ENCODE data around the gene CORO7.

Gene CORO7

GRCh38 chr16:4425378-4426020, 9.1 kb upstream of the CORO7 start, which contains the start of gene DNAJA3:
Gene DNAJA3 (plus strand): TSS chr16:4425868. CDS start chr16:4425882, 14 bp downstream.
- DNase-seq, result peak; percentile 92

- DNase-seq, result no peak
Observed at GRCh38 chr16:4420505-4421105, 4.2 kb upstream of the CORO7 start.

- DNase-seq, result no peak
Observed at GRCh38 chr16:4419402-4419959, 3.1 kb upstream of the CORO7 start.

GRCh38 chr16:4415538-4416199, 727 bp downstream of the CORO7 start:
- DNase-seq, result peak; percentile 79

- peak; percentile 92 for DNase-seq
Observed at GRCh38 chr16:4414187-4414917, 2.0 kb downstream of the CORO7 start.

- no peak for DNase-seq
Observed at GRCh38 chr16:4412854-4413253, 3.5 kb downstream of the CORO7 start.

GRCh38 chr16:4412159-4412558, 4.2 kb downstream of the CORO7 start:
- no peak for DNase-seq

GRCh38 chr16:4411684-4412083, 4.7 kb downstream of the CORO7 start:
- no peak for DNase-seq

GRCh38 chr16:4410335-4411075, 5.9 kb downstream of the CORO7 start:
- DNase-seq, result no peak

GRCh38 chr16:4409081-4409932, 7.1 kb downstream of the CORO7 start:
- no peak for DNase-seq

GRCh38 chr16:4408323-4408690, 8.1 kb downstream of the CORO7 start:
- DNase-seq, result no peak

- no peak for DNase-seq
Observed at GRCh38 chr16:4407543-4408322, 8.7 kb downstream of the CORO7 start.

GRCh38 chr16:4404967-4405696, 11.3 kb downstream of the CORO7 start:
- DNase-seq, result no peak

GRCh38 chr16:4404247-4404966, 12.0 kb downstream of the CORO7 start:
- peak; percentile 35 for DNase-seq

- DNase-seq, result no peak
Observed at GRCh38 chr16:4403133-4403949, 13.1 kb downstream of the CORO7 start.

GRCh38 chr16:4402439-4403132, 13.8 kb downstream of the CORO7 start:
- DNase-seq, result peak; percentile 63

GRCh38 chr16:4401510-4401909, 14.9 kb downstream of the CORO7 start:
- no peak for DNase-seq

- no peak for DNase-seq
Observed at GRCh38 chr16:4401094-4401501, 15.3 kb downstream of the CORO7 start.
